NCI-H1694 (cell line): ENCODE measurements around the gene SPTBN5.

Experiments
- DNase-seq: peaks from one replicate; lab custom pipeline; 2025; lab: John Stamatoyannopoulos, UW

Gene SPTBN5

DNA sequence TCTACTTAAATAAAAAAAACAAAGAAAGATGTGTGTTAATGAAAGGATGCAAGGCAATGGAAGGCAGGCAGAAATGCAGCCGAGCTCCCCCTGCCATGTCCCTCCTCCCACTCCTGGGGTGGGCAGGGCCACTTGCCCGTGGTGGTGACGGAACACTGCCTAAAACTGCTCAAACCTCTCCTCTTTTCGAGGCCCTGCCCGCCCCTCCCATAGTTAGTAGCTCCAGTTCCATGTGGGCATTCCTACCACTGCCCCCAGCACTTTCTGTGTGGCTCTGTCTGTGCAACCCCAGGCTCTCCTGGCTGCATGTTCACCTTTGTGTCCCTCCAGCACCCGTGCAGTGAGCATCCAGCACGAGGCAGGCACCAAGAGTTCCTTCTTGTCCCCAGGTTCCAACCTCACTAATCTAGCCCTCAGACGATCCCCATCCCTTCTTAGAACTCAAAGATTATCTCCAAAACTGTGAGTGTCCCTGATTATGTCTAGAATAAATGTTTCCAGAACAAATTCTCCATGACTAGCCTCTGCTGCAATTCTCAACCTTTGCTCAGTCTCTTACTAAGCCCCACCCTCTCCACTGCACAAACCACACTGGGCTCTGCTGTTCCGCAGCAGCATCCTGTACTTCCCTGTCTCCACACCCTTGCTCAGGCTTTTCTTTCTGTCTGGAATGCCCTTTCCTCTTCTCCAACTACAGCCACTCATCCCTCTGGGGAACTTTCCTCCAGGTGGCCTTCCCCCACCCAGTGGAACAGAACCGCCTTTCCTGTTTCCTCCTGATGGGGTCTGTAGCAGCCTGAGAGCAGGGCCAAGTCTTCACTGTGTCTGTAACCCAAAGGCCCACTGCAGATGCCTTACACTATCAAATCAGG, 32.6 kb upstream of the SPTBN5 start:
- no peak for DNase-seq

- DNase-seq: no peak
These were observed 31.3 kb upstream of the SPTBN5 start for GRCh38 chr15:41925086-41925608.

DNA sequence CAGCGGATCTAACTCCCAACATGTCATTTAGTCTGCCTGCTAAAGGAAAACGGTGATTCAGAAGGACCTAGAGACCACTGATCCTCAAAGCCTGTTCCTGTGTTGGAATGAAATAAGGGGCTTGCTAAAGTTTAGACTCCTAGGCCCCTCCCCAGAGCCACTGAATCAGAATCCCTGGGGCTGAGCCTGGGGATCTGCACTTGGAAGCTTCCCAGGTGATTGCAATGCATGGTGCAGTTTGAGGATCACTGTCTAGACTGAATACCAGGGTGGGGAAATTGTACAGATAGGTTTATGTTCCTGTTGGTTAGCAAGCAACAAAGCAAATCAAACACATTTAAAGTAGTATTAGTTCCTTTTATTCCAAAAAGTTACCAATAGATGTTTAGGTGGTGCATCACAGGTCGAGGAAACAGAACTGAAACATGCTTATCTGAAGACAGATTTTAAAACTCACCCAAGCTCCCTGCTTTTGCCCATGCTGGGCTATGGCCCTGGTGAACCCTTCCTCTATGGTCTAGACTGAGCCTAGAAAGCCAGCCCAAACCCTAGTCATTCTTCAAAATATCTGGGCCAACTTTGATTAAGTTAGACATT, 29.6 kb upstream of the SPTBN5 start:
- DNase-seq: no peak

- DNase-seq: no peak
These were observed 28.5 kb upstream of the SPTBN5 start for GRCh38 chr15:41922353-41922752.

- no peak for DNase-seq
These were observed 27.8 kb upstream of the SPTBN5 start for GRCh38 chr15:41921639-41922038.

DNA sequence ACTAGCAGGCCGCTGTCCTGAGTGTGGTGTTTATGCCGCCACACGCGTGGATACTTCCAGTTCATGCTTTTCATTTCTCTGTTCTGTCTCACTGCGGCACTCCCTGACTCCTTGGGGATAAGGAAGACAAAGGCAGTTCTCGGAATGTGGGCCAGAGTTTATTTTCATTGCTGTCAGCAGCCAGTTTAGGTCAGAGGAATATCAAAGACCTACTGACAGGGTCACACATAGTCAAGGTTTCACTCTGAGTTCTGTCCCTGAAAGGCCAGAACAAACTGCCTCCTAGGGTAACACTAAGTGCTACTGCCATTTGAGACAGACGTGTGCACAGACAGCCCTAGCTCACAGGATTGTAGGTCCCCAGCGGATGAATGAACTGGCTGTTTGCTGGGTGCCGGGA, 27.3 kb upstream of the SPTBN5 start:
- DNase-seq: no peak

DNA sequence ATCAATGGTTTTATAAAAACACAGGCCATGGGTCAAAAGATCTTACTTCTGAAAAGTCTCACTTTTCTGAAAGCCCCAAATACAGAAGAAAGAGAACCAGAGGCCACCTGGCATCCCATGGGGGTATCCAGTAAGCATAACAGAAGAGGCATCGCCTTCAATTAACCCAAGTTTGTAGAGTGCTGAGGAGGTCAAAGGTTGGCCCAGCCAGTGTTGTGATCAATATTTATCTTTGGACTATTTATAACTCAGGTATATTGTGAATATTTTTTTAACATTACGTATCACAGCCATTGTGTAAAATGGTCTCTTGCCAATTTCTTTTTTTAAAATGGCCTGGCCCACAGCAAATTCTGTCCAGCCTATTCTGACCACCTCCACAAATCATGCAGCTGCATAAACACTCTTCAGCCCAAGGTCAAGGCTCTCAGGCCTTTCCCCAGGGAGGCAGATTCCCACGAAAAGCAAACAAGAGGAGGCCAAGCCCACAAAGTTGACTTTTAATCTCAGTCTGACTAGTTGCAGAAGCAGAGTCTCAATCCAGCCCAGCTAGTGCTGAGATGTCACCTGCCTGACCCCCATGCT, 26.2 kb upstream of the SPTBN5 start:
- DNase-seq: no peak

DNA sequence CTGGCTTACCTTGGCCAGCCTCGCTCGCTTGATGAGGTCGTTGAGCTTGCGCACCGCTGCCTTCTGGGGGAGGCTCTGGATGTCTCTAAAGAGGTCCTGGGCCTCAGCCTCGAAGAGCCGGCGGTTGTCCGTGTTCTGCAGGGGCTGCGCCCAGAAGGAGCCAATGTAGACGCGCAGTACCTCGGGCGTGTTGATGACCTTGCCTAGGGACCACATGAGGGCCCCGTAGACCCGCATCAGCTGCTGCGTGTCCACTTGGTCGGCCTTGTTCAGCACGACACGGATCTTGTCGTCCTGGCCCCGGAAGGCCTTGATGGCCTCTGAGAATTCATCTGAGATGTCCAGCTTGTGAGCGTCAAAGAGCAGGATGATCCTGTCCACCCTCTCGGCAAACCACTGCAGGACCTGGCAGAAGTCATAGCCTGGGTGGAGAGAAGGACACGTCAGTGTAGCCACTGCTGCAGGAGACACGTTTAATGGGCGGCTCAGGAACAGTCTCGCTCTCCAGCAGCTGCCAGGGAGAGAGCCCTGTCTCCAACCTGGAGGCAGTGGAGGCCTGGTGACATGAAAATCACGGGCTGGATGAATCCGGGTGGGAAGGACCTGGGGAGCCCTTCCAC, 25.5 kb upstream of the SPTBN5 start:
- DNase-seq: no peak

- DNase-seq: no peak
These were observed 24.8 kb upstream of the SPTBN5 start for GRCh38 chr15:41918506-41919126.

DNA sequence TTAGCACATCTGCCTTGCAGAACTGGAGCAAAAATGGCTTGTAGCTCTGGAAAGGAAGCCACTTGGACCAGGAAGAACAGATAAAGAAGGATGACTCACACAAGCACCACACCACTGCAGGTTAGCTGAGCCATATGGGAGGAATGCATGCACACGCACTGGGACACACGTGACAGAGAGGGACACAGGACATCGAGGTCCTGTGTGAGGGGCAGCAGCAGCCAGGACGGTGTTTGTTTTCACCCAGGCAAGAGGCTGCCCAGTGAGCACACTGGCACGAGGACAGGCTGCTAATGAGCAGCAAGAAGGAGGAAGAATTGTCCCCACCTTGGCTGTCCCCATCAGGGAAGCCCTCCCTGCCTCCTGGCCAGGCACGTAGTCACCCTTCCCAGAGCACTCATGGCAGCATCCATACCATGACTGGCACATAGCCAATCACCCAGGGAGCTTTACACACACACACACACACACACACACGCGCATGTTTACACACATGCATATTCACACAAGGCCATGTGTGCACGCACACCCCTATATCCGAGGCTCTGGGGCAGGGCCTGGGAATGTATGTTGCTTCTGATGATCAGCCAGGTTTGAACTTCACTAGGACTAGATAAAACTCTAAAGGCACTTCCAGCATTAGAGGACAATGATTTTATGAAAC, 24.0 kb upstream of the SPTBN5 start:
- no peak for DNase-seq

GRCh38 chr15:41915255-41915994, 21.6 kb upstream of the SPTBN5 start:
- DNase-seq: no peak

DNA sequence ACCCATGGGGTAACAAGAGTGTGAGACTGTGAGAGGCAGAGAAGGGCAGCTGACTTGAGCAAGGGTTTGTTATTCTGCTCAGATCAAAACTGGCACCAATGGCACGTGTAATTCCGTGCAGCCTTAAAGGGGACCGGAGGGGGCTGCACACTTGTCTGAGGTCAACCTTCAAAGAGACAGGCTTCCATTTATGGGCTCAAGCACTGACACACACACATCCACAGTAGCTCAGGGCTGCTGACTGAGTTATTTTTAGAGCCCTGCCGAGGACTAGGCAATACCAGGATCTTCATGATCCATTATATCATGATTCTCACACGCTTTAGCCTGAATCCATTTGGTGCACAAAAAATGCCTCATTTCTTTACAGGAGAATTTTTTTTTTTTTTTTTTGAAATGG, 20.6 kb upstream of the SPTBN5 start:
- no peak for DNase-seq

- no peak for DNase-seq
These were observed 19.4 kb upstream of the SPTBN5 start for GRCh38 chr15:41913256-41913655.

DNA sequence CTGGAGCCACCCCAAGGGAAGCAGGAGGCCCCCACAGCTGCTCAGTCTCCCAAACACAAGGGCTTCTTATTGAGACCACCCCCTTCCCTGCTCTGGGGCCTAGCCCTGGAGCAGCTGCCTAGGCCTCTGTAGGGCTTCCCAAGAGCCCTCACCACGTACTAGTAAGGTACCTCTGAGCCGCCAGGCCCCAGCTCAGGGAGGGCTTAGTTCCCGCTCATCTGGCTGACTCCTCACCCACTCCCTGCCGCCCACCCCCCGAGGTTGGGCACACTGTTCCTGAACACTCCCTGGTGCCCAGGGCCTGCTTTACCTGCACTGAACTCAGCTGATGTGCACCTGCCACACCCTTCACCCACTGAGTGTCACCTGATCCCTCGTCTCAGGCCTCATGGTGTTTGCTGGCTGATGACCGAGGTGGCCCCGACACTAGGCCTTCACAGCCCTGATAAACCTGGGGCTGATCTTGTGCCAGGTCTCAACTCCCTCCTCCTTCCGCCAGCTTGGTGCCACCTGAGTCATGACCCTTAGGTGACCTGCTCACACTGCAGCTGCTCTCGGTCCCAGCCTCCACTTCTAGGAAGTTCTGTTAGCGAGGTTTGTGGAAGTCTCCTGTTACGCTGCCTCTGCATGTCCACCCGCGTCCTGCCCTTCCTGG, 18.0 kb upstream of the SPTBN5 start:
- DNase-seq: no peak

- no peak for DNase-seq
These were observed 15.0 kb upstream of the SPTBN5 start for GRCh38 chr15:41908736-41909461.

DNA sequence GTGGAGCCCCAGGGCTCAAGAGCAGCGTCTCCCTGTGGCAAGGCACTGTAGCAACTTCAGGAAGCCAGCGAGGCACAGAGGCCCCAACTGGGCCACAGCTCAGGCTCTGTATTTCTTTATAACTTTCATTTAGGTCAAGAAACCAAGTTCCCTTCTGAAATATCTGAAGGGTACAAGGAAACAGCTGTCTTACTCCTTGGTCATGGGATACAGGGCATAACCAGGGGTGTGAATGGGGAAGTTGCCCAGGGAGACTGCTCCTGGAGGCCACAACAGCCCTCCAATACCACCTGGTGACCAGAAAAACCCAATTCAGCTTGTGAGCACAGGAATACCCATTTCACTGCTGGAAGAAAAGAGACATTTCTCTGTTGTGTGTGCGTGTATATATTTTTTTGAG, 13.3 kb upstream of the SPTBN5 start:
- no peak for DNase-seq

DNA sequence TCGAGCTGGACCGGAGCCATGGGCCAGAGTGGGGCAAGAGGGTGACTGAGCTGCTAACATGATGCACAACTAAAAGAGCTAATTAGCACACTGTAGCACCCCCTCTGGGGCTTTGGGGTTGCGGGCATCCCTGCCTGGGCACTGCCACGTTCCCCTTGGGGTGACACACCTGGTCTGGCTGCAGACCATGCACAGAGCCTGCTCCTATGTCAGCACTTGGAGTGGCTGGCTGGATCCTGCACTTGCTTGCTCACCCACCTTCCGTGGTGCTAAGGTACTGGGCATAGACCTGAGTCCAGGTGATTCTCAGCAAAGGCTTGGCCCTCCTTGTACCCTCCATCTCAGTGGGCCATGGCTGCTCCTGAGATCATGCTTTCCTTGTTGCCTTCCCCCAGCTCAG, 12.8 kb upstream of the SPTBN5 start:
- DNase-seq: no peak

- DNase-seq: no peak
These were observed 11.4 kb upstream of the SPTBN5 start for GRCh38 chr15:41905036-41905793.

DNA sequence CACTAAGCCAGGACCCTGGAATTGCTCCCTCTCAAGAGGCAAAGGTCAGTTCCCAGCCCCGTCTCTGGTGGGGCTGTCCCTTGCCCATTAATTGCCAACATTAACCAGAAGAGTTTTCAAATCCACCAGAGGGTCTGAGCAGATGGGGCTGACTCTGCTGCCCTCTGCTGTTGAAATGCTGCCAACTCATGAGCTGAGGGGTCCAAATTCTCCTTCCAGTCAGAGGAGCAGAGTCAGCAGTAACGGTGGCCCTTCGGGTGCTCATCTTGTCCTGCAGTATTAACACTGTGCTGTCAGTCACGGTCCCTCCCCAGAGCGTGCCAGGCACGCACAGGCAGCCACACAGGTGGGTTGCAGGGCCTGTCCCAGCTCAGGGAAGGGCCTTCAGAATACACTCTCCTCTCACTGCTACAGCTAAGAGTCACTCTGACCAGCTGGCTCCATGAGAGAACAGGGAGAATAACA, 10.7 kb upstream of the SPTBN5 start:
- peak; percentile 70 for DNase-seq
